HEK293 (cell line): Measurements from ENCODE around the gene BEGAIN.

ENCODE experiments used
- CTCF ChIA-PET: fragments of 350-600 bp; formaldehyde crosslinking; extraction: SDS; loops from one replicate; lab custom pipeline; 2021; ENCODE audit warnings: antibody characterized with exemption; lab: Yijun Ruan, JAX
- POLR2A ChIA-PET: fragments of 300-600 bp; formaldehyde crosslinking; extraction: SDS; loops from one replicate; lab custom pipeline; 2020; ENCODE audit warnings: antibody characterized with exemption, inconsistent platforms; lab: Yijun Ruan, JAX
- H3K27ac ChIP-seq: fragments of 200-500 bp; sonication (Bioruptor generic); 2 replicates; pipeline ENCODE4 v1.5.1; 2014; ENCODE audit warnings: low read depth, low read length, control low read depth, inconsistent platforms; ENCODE audit errors: extremely low read depth
- H3K36me3 ChIP-seq, 2 experiments: fragments of 200-500 bp in 1 of 2; sonication (Bioruptor generic) in 1 of 2; 1 replicate in 1 of 2; 2 replicates in 1 of 2; pipeline ENCODE4 v1.5.1; 2014 to 2017; ENCODE audit warnings: inconsistent platforms in 2 of 2, low read length in 2 of 2; ENCODE audit not compliant: control insufficient read depth in 2 of 2, insufficient read depth in 1 of 2
- H3K4me1 ChIP-seq: fragments of 200-500 bp; sonication (Bioruptor generic); 2 replicates; pipeline ENCODE4 v1.5.1; 2014; ENCODE audit warnings: mild to moderate bottlenecking, low read length, inconsistent platforms; ENCODE audit not compliant: control insufficient read depth, insufficient read depth
- H3K4me3 ChIP-seq: 2 replicates; pipeline ENCODE4 v1.5.1; 2011; ENCODE audit warnings: low read depth, mild to moderate bottlenecking, control low read depth, low read length, moderate library complexity
- H3K9me3 ChIP-seq: fragments of 200-500 bp; sonication (Bioruptor generic); 2 replicates; pipeline ENCODE4 v1.5.1; 2014; ENCODE audit warnings: low read depth, low read length, inconsistent platforms; ENCODE audit not compliant: control insufficient read depth, insufficient read depth
- GLI2 ChIP-seq: fragments of 450-650 bp; formaldehyde crosslinking; IDR thresholded peaks from 2 replicates; pipeline ENCODE4; 2017; ENCODE audit warnings: missing biosample characterization, missing genetic modification characterization, low read depth, borderline replicate concordance
- KLF10 ChIP-seq: fragments of 450-650 bp; IDR thresholded peaks from 2 replicates; pipeline ENCODE4 v1.5.1; 2018; ENCODE audit warnings: missing biosample characterization, mild to moderate bottlenecking, missing genetic modification characterization
- KLF7 ChIP-seq: fragments of 450-650 bp; formaldehyde crosslinking; IDR thresholded peaks from 2 replicates; pipeline ENCODE4 v1.5.1; 2016; ENCODE audit warnings: missing biosample characterization, missing genetic modification characterization, borderline replicate concordance
- KLF9 ChIP-seq: fragments of 450-650 bp; formaldehyde crosslinking; IDR thresholded peaks from 2 replicates; pipeline ENCODE4 v1.5.1; 2016; ENCODE audit warnings: missing biosample characterization, missing genetic modification characterization, low read depth
- ZBTB17 ChIP-seq: fragments of 450-650 bp; formaldehyde crosslinking; IDR thresholded peaks from 2 replicates; pipeline ENCODE4 v1.5.1; 2016; ENCODE audit warnings: missing biosample characterization, missing genetic modification characterization
- ZFP37 ChIP-seq: fragments of 450-650 bp; formaldehyde crosslinking; IDR thresholded peaks from 2 replicates; pipeline ENCODE4 v1.5.1; 2016; ENCODE audit warnings: missing biosample characterization, missing genetic modification characterization
- ZFP41 ChIP-seq: fragments of 450-650 bp; formaldehyde crosslinking; IDR thresholded peaks from 2 replicates; pipeline ENCODE4 v1.5.1; 2016; ENCODE audit warnings: missing biosample characterization, missing genetic modification characterization, borderline replicate concordance
- ZNF140 ChIP-seq: fragments of 450-650 bp; formaldehyde crosslinking; IDR thresholded peaks from 2 replicates; pipeline ENCODE4 v1.5.1; 2016; ENCODE audit warnings: missing biosample characterization, missing genetic modification characterization
- ZNF2 ChIP-seq: fragments of 450-650 bp; formaldehyde crosslinking; IDR thresholded peaks from 2 replicates; pipeline ENCODE4 v1.5.1; 2016; ENCODE audit warnings: missing biosample characterization, missing genetic modification characterization
- ZNF266 ChIP-seq: fragments of 450-650 bp; formaldehyde crosslinking; IDR thresholded peaks from 2 replicates; pipeline ENCODE4 v1.5.1; 2016; ENCODE audit warnings: missing biosample characterization, missing genetic modification characterization, low read depth
- ZNF366 ChIP-seq: fragments of 450-650 bp; formaldehyde crosslinking; conservative IDR thresholded peaks from 2 replicates; pipeline ENCODE4 v1.5.1; 2016; ENCODE audit warnings: missing biosample characterization, missing genetic modification characterization
- ZNF423 ChIP-seq: fragments of 450-650 bp; formaldehyde crosslinking; IDR thresholded peaks from 2 replicates; pipeline ENCODE4 v1.5.1; 2016; ENCODE audit warnings: missing biosample characterization, missing genetic modification characterization
- ZNF555 ChIP-seq: fragments of 450-650 bp; formaldehyde crosslinking; conservative IDR thresholded peaks from 2 replicates; pipeline ENCODE4 v1.5.1; 2017; ENCODE audit warnings: missing biosample characterization, mild to moderate bottlenecking, missing genetic modification characterization, inconsistent platforms
- ZNF658 ChIP-seq: fragments of 450-650 bp; formaldehyde crosslinking; IDR thresholded peaks from 2 replicates; pipeline ENCODE4; 2016; ENCODE audit warnings: missing biosample characterization, missing genetic modification characterization
- ZNF664 ChIP-seq: fragments of 450-650 bp; formaldehyde crosslinking; IDR thresholded peaks from 2 replicates; pipeline ENCODE4 v1.5.1; 2016; ENCODE audit warnings: missing biosample characterization, missing genetic modification characterization
- ZNF677 ChIP-seq: fragments of 450-650 bp; IDR thresholded peaks from 2 replicates; pipeline ENCODE4 v1.5.0; 2018; ENCODE audit warnings: missing biosample characterization, mild to moderate bottlenecking, missing genetic modification characterization, moderate library complexity
- TF ChIP-seq, protein P1 (sequence below): fragments of 450-650 bp; formaldehyde crosslinking; IDR thresholded peaks from 2 replicates; pipeline ENCODE4 v1.5.1; 2017; ENCODE audit warnings: missing biosample characterization, missing genetic modification characterization
- TF ChIP-seq, protein P2 (sequence below): fragments of 450-650 bp; formaldehyde crosslinking; IDR thresholded peaks from 2 replicates; pipeline ENCODE4 v1.5.1; 2016; ENCODE audit warnings: missing biosample characterization, missing genetic modification characterization

BEGAIN gene

DNA sequence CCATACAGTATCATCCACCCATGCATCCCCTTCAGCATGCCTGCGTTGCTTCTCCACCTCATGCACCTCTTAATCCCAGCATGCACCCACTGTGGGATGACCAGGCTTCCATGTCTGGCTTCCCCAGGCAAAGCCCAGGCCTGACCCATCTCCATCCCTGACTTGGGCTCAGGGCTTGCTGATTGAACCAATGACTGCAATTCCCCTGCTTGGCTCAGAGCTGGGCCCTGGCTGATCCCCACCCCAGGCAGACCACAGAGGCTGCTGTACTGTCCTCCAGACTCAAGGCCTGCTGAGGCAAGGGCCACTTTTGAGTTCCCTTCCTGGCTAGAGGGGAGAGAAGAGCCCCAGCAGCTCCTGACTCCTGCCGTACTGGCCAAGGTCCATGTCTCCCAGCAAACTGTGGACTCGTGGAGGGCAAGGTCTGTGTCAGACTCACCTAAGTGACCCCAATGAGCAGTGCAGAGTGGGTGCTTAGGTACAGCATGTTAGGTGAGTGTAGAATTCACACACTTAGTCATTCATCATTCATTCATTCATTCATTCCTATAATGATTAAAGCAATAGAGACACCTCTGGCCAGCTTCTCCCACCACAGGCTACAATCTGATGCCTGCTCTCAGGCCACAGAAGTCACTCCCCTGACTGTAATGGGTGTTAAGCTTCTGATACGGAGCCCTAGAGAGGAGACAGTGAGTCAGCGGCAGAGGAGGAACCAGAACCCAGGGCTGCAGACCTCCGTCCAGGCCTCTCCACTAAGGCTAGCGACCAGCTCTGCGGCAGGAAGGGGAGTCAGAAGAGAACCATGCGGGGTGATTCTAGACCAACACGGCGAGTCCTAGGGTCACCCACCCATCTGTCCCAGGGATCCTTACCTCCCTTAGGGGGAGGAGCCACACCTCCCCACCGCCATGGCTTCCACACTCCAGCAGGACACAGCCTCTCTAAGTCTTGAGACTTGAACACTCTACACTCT is 2.9 kb downstream of the BEGAIN start:
- no peak overlapping the region for H3K4me3 ChIP-seq
- POLR2A ChIA-PET, result no interaction called here
- CTCF ChIA-PET, result interaction anchor here (0.6 kb wide), 1 partner anchor 109 kb away, joined by 3 read pairs; no protein-coding TSS in a partner anchor
- TF ChIP-seq ZFP41 (tag by site-specific recombination), result no peak
- TF ChIP-seq, protein P1, sequence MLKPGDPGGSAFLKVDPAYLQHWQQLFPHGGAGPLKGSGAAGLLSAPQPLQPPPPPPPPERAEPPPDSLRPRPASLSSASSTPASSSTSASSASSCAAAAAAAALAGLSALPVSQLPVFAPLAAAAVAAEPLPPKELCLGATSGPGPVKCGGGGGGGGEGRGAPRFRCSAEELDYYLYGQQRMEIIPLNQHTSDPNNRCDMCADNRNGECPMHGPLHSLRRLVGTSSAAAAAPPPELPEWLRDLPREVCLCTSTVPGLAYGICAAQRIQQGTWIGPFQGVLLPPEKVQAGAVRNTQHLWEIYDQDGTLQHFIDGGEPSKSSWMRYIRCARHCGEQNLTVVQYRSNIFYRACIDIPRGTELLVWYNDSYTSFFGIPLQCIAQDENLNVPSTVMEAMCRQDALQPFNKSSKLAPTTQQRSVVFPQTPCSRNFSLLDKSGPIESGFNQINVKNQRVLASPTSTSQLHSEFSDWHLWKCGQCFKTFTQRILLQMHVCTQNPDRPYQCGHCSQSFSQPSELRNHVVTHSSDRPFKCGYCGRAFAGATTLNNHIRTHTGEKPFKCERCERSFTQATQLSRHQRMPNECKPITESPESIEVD, result no peak
- TF ChIP-seq KLF9 (tag by site-specific recombination), result no peak
- TF ChIP-seq ZNF555 (tag by site-specific recombination), result no peak
- H3K4me1 ChIP-seq, result no peaks in the 10 kb centered on the region
- no peaks in the 10 kb centered on the region for H3K36me3 ChIP-seq
- no peak overlapping the region for H3K27ac ChIP-seq
- no peaks in the 10 kb centered on the region for H3K9me3 ChIP-seq

- TF ChIP-seq KLF10 (tag by site-specific recombination) (no peak), ZNF366 (tag by site-specific recombination) (peak; percentile 93), ZBTB17 (tag by site-specific recombination) (peak; percentile 42; the same call in 1 of the 2 replicates)
- no peaks in the 10 kb centered on the region for H3K4me1 ChIP-seq
- POLR2A ChIA-PET, result interaction anchor here (0.5 kb wide), 1 partner anchor 16 kb away, joined by 3 read pairs; no protein-coding TSS in a partner anchor
- H3K9me3 ChIP-seq, result no peaks in the 10 kb centered on the region
- H3K4me3 ChIP-seq, result no peak overlapping the region
- CTCF ChIA-PET, result no interaction called here
- H3K36me3 ChIP-seq, result no peaks in the 10 kb centered on the region
- H3K27ac ChIP-seq, result no peak overlapping the region
These were observed 4.0 kb downstream of the BEGAIN start for GRCh38 chr14:100583245-100583644.

DNA sequence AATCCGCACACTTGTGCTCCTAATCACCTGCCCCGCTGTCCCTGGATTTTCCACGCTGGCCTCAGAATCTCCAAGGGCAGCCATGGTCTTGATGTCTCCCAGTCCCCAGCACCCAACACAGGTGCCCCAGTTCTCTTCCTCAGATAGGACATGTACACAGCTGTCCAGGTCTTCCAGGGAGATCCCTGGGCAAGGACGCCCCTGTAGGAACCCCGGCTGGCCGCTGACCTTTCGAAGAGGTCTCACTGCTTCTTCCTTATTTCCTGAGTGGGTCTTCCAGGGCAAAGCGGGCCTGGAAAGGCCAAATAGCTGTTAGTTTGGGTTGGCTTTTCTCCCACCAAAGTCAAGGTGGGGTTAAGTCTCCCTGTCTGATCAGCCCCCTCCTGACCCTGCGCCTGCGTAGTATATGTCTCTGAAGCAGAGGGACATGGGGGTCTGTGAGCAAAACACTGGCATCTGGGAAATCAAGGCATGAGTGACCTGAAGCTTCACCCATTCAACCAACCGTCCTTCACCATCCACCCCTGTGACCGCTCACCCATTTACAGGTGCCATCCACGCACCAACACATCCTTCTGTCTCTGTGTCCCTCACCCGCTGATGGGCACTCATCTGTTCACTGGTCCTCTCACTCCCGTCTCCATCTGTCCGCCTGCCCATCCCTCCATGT is 4.6 kb downstream of the BEGAIN start:
- POLR2A ChIA-PET, result no interaction called here

More for the DNA sequence above, 4.6 kb downstream of the BEGAIN start:
- Histone ChIP-seq H3K27ac (no peak overlapping the region), H3K9me3 (no peaks in the 10 kb centered on the region), H3K4me3 (no peak overlapping the region), H3K36me3 (no peaks in the 10 kb centered on the region), H3K4me1 (no peaks in the 10 kb centered on the region)
- TF ChIP-seq ZNF266 (tag by site-specific recombination) (no peak), ZNF423 (tag by site-specific recombination) (no peak), ZNF677 (tag by site-specific recombination) (no peak), ZNF658 (no peak), ZNF2 (tag by site-specific recombination) (no peak), ZFP37 (tag by site-specific recombination) (no peak), ZNF664 (tag by site-specific recombination) (no peak), KLF7 (no peak), GLI2 (tag by site-specific recombination) (no peak), ZNF140 (tag by site-specific recombination) (no peak)
- TF ChIP-seq, protein P2, sequence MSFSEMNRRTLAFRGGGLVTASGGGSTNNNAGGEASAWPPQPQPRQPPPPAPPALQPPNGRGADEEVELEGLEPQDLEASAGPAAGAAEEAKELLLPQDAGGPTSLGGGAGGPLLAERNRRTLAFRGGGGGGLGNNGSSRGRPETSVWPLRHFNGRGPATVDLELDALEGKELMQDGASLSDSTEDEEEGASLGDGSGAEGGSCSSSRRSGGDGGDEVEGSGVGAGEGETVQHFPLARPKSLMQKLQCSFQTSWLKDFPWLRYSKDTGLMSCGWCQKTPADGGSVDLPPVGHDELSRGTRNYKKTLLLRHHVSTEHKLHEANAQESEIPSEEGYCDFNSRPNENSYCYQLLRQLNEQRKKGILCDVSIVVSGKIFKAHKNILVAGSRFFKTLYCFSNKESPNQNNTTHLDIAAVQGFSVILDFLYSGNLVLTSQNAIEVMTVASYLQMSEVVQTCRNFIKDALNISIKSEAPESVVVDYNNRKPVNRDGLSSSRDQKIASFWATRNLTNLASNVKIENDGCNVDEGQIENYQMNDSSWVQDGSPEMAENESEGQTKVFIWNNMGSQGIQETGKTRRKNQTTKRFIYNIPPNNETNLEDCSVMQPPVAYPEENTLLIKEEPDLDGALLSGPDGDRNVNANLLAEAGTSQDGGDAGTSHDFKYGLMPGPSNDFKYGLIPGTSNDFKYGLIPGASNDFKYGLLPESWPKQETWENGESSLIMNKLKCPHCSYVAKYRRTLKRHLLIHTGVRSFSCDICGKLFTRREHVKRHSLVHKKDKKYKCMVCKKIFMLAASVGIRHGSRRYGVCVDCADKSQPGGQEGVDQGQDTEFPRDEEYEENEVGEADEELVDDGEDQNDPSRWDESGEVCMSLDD, result no peak
- CTCF ChIA-PET, result no interaction called here
